ENCODE data around the gene PAPOLB. TPM values are rescaled to one million over a fixed set of nuclear protein-coding genes. Genes with fewer than 3 reads are reported as not detected.
A peak's percentile ranks its signal among the peaks of the same experiment; 100 is the strongest.

The PAPOLB gene
- 1 to 10 TPM in 1 of 2 donors, under 1 TPM in 1; 0.68 to 1.1 TPM for total RNA-seq

DNA sequence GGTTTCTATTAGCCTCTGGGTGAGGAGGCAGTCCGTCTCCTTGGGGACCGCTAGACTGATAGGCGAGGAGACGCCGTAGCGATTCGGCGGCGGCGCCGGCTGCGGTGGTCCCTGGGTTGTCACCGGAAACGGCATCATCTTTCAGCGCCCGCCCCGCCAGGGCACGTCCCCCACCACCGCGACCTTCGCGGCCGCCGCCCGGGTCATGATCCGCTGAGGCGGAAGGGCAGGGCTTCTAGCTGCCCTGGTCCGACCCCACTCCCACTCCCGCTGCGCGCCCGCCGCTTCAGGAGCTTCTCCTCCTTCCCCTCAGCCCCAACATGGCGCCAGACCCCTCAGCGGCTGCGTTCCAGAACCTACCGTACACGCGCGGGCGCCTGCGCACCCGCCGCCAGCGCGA lies at the start of gene PAPOLB:
PAPOLB (minus strand) TSS at position 358 of the 400 bp plus-strand sequence; CDS start at position 138, 220 bp downstream.
- DNase-seq (ENCODE audit: low spot score): no peak
- TF ChIP-seq, protein P1, sequence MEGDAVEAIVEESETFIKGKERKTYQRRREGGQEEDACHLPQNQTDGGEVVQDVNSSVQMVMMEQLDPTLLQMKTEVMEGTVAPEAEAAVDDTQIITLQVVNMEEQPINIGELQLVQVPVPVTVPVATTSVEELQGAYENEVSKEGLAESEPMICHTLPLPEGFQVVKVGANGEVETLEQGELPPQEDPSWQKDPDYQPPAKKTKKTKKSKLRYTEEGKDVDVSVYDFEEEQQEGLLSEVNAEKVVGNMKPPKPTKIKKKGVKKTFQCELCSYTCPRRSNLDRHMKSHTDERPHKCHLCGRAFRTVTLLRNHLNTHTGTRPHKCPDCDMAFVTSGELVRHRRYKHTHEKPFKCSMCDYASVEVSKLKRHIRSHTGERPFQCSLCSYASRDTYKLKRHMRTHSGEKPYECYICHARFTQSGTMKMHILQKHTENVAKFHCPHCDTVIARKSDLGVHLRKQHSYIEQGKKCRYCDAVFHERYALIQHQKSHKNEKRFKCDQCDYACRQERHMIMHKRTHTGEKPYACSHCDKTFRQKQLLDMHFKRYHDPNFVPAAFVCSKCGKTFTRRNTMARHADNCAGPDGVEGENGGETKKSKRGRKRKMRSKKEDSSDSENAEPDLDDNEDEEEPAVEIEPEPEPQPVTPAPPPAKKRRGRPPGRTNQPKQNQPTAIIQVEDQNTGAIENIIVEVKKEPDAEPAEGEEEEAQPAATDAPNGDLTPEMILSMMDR (IDR thresholded peaks at IDR 0.05): no peak
- Histone ChIP-seq H3K27ac (no peak within 1 kb of the TSS), H3K27me3 (replicated peaks; ENCODE audit: insufficient read depth) (no peaks in the 10 kb centered on the region), H3K36me3 (no peaks in the 10 kb centered on the region), H3K9me3 (peaks cover 4% of the 10 kb centered on the region), H3K4me1 (ENCODE audit: control insufficient read depth in 1 of 2, low read depth in 2 of 2) (no peaks in the 10 kb centered on the region), H3K4me3 (peak within 1 kb of the TSS; percentile 57)
- no peak for ATAC-seq (ENCODE audit: insufficient number of reproducible peaks, low FRiP score, low read depth)

DNA sequence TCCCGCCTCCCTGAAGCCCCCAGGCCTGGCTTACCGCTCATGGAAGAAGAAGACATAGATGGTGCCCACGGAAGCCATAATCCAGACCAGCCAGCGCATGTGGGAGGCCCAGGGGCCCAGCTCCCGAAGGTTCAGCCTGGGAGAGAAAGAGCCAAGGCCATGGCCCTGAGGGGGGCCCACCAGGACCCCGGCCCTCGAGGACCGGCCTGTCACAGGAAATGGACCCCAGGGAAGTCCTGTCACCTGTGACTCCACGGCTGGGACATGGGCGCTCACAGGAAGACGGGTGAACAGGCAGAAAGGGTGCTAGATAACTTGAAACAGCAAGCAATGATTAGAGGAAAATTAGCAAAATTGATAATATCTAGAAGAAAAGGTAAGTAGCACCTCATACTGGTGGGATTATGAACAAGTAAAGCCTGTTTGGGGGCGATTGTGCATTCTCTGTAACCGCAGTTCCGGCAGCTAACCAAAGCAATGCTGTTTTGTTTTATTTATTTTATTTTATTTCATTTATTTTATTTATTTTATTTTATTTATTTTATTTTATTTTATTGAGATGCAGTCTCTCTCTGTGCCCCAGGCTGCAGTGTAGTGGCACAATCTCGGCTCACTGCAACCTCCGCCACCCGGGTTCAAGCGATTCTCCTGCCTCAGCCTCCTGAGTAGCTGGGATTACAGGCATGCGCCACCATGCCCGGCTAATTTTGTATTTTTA lies 49.4 kb upstream of the PAPOLB start:
- H3K27me3 ChIP-seq (replicated peaks; ENCODE audit: insufficient read depth): no peaks in the 10 kb centered on the region
- H3K27ac ChIP-seq: no peak overlapping the region
- ATAC-seq (ENCODE audit: insufficient number of reproducible peaks, low FRiP score, low read depth): no peak
- H3K9me3 ChIP-seq: no peaks in the 10 kb centered on the region
- TF ChIP-seq, protein P1 (IDR thresholded peaks at IDR 0.05): no peak
- no peak for DNase-seq (ENCODE audit: low spot score)
- no peak overlapping the region for H3K4me3 ChIP-seq
- no peaks in the 10 kb centered on the region for H3K4me1 ChIP-seq (ENCODE audit: control insufficient read depth in 1 of 2, low read depth in 2 of 2)
- no peaks in the 10 kb centered on the region for H3K36me3 ChIP-seq

DNA sequence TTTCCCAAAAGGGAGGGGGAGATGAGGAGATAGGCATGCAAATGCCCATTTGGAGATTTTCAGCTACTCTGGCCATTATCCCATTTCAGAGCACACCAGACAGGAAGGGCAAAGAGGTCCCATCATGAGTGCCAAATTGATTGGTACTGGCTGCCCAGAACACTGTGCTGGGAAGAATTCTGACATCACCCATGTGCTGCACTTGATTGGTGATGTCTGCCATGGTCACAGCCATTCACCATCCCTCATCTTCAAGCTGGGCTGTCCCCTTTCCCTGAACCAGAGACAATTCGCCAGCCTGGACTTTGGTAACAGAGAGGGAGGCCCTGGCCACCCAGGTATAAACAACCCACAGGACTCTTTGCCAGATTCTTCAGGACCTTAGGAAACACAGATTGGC lies 44.9 kb upstream of the PAPOLB start:
- Histone ChIP-seq H3K9me3 (no peaks in the 10 kb centered on the region), H3K4me3 (no peak overlapping the region), H3K27ac (no peak overlapping the region), H3K4me1 (ENCODE audit: control insufficient read depth in 1 of 2, low read depth in 2 of 2) (no peaks in the 10 kb centered on the region), H3K27me3 (replicated peaks; ENCODE audit: insufficient read depth) (no peaks in the 10 kb centered on the region), H3K36me3 (no peaks in the 10 kb centered on the region)
- TF ChIP-seq, protein P1 (IDR thresholded peaks at IDR 0.05): no peak
- DNase-seq (ENCODE audit: low spot score) (no peak), ATAC-seq (ENCODE audit: insufficient number of reproducible peaks, low FRiP score, low read depth) (no peak)

DNA sequence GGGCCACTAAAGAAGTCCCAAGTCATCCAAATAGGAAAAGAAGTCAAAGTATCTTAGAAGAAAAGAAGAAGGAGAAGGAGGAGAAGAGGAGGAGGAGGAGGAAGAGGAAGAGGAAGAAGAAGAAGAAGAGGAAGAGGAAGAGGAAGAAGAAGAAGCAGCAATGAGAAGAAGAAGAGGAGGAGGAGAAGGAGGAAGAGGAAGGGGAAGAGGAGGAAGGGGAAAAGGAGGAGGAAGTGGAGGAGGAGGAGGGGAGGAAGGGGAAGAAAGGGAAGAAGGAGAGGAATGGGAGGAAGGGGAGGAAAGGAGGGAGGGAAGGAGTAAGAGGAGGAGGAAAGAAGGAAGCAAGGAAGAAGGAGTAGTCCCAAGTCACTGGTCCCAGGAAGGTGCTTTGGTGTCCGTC lies 43.3 kb upstream of the PAPOLB start:
- ATAC-seq (ENCODE audit: insufficient number of reproducible peaks, low FRiP score, low read depth) (no peak), DNase-seq (ENCODE audit: low spot score) (no peak)
- Histone ChIP-seq H3K27me3 (replicated peaks; ENCODE audit: insufficient read depth) (no peaks in the 10 kb centered on the region), H3K4me1 (ENCODE audit: control insufficient read depth in 1 of 2, low read depth in 2 of 2) (no peaks in the 10 kb centered on the region), H3K9me3 (no peaks in the 10 kb centered on the region), H3K36me3 (no peaks in the 10 kb centered on the region), H3K27ac (no peak overlapping the region), H3K4me3 (no peak overlapping the region)
- TF ChIP-seq, protein P1 (IDR thresholded peaks at IDR 0.05): no peak

DNA sequence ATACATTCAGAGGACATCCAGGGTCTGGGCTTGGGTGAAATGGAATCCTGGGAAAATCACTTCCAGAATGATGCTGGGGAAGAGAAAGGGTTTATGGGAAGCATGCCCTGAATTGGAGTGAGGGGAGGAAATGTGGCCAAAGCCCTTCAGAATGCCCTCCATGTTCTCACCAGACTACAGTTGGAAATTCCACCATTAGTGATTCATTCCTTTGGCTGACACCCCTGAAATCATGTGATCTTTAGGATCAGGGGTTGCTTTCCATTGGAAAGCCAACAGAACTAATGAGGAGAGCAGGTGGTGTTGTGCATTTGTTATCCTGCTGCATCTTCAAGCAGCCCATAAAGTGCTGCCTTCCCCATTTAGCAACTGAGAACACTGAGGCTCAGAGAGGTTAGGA lies 42.5 kb upstream of the PAPOLB start:
- DNase-seq (ENCODE audit: low spot score): no peak
- Histone ChIP-seq H3K36me3 (no peaks in the 10 kb centered on the region), H3K9me3 (no peaks in the 10 kb centered on the region), H3K4me1 (ENCODE audit: control insufficient read depth in 1 of 2, low read depth in 2 of 2) (no peaks in the 10 kb centered on the region), H3K4me3 (no peak overlapping the region), H3K27me3 (replicated peaks; ENCODE audit: insufficient read depth) (no peaks in the 10 kb centered on the region), H3K27ac (no peak overlapping the region)
- ATAC-seq (ENCODE audit: insufficient number of reproducible peaks, low FRiP score, low read depth): no peak
- TF ChIP-seq, protein P1 (IDR thresholded peaks at IDR 0.05): no peak

Data from thoracic aorta (tissue), 2 donors.